ENCODE results near the gene PRKAR2B. TPM values are rescaled to one million over a fixed set of nuclear protein-coding genes. Genes with fewer than 3 reads are reported as not detected.

Gene PRKAR2B
- polyA plus RNA-seq, 3 donors = 2.5 to 5.6 (median 3.5) TPM

DNA sequence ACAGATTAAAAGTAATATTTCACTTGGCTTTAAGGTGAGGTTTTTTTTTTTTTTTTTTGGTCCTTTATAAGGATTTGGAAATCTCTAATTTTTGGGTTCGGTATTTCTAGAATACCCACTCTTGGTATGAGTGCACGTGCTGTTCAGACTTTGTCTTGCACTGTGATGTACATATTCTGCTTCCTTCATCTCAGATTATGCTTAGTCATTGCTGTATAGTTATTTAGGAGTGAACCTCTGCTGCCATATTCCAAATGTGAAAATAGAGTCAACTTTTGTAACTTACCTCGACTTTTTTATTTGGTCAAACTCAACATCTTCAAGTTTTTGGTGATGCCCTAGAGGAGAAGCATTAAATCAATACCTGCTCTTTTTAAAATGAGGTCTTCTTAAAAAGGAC is 84.2 kb downstream of the PRKAR2B start:
- no CpG with 5 or more reads among the region's 3 CpGs for whole genome bisulfite sequencing (ENCODE audit: insufficient coverage)
- no peaks in the 10 kb centered on the region for H3K9me3 ChIP-seq (replicated peaks in 1 of 2; ENCODE audit: control insufficient read depth in 1 of 2, insufficient read depth in 1 of 2, low read length in 2 of 2)

DNA sequence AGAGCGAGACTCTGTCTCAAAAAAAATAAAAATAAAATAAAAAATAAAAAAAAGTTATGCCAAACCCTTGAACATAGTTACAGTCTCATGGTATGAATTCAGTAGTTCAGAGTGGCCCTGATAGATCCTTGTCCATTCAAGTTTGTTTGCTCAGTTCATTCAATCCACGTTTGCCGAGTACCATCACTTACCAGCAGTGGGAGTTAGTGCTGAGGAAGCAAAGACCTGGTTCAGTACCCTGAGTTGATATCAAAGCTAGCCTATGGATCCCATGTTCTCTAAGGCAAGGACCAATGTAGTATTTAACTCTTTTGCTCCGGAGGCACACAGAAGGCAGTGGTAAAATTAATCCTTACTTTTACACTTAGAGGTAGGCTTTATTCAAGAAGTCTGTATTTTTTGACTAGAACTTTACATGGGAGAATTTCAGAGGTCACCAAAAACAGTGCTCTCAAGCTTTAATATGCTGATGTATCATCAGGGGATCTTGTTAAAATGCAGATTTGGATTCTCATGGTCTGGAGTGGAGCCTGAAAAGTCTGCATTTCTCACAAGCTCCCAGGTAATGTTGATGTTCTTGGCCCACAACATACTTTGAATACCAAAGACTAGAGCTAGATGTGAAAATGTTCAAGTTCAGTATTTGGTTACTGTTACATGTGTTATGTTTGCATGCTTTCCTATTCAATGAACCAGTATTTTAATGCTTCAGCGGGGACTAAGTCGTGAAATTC is 86.1 kb downstream of the PRKAR2B start:
- Histone ChIP-seq H3K27me3 (ENCODE audit: control insufficient read depth in 2 of 2, insufficient read depth in 2 of 2, low read length in 2 of 2) (no peaks in the 10 kb centered on the region), H3K9me3 (replicated peaks in 1 of 2; ENCODE audit: control insufficient read depth in 1 of 2, insufficient read depth in 1 of 2, low read length in 2 of 2) (no peaks in the 10 kb centered on the region), H3K27ac (ENCODE audit: low read depth in 1 of 2, low read length in 2 of 2) (no peak overlapping the region), H3K36me3 (replicated peaks in 1 of 2; ENCODE audit: control insufficient read depth in 1 of 2, insufficient read depth in 2 of 2, low read length in 2 of 2) (peaks cover 0 to 4% of the 10 kb centered on the region in 2 donors), H3K4me3 (replicated peaks in 1 of 3; ENCODE audit: low read depth in 2 of 3, low read length in 3 of 3) (no peak overlapping the region), H4K20me1 (ENCODE audit: insufficient read depth, low read length) (no peaks in the 10 kb centered on the region), H3K9ac (ENCODE audit: insufficient read depth, low read length, poor library complexity, severe bottlenecking) (no peak overlapping the region), H2AFZ (ENCODE audit: insufficient read depth, low read depth, low read length, poor library complexity, severe bottlenecking) (no peak overlapping the region), H3K4me2 (replicated peaks; ENCODE audit: extremely low read depth, low read length, poor library complexity, severe bottlenecking) (no peak overlapping the region), H3K79me2 (ENCODE audit: insufficient read depth, low read length) (no peaks in the 10 kb centered on the region), H3K4me1 (ENCODE audit: control insufficient read depth in 1 of 2, insufficient read depth in 2 of 2, low read length in 2 of 2) (peaks cover 4 to 5% of the 10 kb centered on the region in 2 donors)
- no peak for DNase-seq
- H3K27ac Mint-ChIP-seq = no peak overlapping the region
- H3K36me3 Mint-ChIP-seq = peaks cover 8 to 9% of the 10 kb centered on the region in 2 donors
- H3K9me3 Mint-ChIP-seq = peaks cover 0 to 2% (median 0%) of the 10 kb centered on the region in 7 donors
- WGBS (ENCODE audit: insufficient coverage) = no CpG with 5 or more reads among the region's 6 CpGs
- H3K27me3 Mint-ChIP-seq (ENCODE audit: low read depth in 3 of 3) = no peaks in the 10 kb centered on the region
- intact Hi-C loops (cut with micrococcal nuclease) = no loop called here
- peaks cover 7% of the 10 kb centered on the region for H3K4me1 Mint-ChIP-seq
- no peak overlapping the region for H3K4me3 Mint-ChIP-seq
- TF ChIP-seq, protein P1, sequence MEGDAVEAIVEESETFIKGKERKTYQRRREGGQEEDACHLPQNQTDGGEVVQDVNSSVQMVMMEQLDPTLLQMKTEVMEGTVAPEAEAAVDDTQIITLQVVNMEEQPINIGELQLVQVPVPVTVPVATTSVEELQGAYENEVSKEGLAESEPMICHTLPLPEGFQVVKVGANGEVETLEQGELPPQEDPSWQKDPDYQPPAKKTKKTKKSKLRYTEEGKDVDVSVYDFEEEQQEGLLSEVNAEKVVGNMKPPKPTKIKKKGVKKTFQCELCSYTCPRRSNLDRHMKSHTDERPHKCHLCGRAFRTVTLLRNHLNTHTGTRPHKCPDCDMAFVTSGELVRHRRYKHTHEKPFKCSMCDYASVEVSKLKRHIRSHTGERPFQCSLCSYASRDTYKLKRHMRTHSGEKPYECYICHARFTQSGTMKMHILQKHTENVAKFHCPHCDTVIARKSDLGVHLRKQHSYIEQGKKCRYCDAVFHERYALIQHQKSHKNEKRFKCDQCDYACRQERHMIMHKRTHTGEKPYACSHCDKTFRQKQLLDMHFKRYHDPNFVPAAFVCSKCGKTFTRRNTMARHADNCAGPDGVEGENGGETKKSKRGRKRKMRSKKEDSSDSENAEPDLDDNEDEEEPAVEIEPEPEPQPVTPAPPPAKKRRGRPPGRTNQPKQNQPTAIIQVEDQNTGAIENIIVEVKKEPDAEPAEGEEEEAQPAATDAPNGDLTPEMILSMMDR (IDR thresholded peaks at IDR 0.05) = no peak

More for the DNA sequence above, 84.2 kb downstream of the PRKAR2B start:
- Mint-ChIP-seq H3K4me3 (no peak overlapping the region), H3K36me3 (peaks cover 6 to 8% of the 10 kb centered on the region in 2 donors), H3K9me3 (peaks cover 0 to 2% (median 0%) of the 10 kb centered on the region in 7 donors), H3K27ac (no peak overlapping the region), H3K4me1 (peaks cover 13% of the 10 kb centered on the region), H3K27me3 (ENCODE audit: low read depth in 3 of 3) (no peaks in the 10 kb centered on the region)
- no peak overlapping the region for H3K4me3 ChIP-seq (replicated peaks in 1 of 3; ENCODE audit: low read depth in 2 of 3, low read length in 3 of 3)
- no peak for DNase-seq
- H3K9ac ChIP-seq (ENCODE audit: insufficient read depth, low read length, poor library complexity, severe bottlenecking) = no peak overlapping the region
- no peak overlapping the region for H3K4me2 ChIP-seq (replicated peaks; ENCODE audit: extremely low read depth, low read length, poor library complexity, severe bottlenecking)
- no peaks in the 10 kb centered on the region for H3K27me3 ChIP-seq (ENCODE audit: control insufficient read depth in 2 of 2, insufficient read depth in 2 of 2, low read length in 2 of 2)
- TF ChIP-seq, protein P1 (IDR thresholded peaks at IDR 0.05) = no peak
- intact Hi-C loops (cut with micrococcal nuclease) = no loop called here
- no peak overlapping the region for H2AFZ ChIP-seq (ENCODE audit: insufficient read depth, low read depth, low read length, poor library complexity, severe bottlenecking)
- H3K27ac ChIP-seq (ENCODE audit: low read depth in 1 of 2, low read length in 2 of 2) = no peak overlapping the region
- peaks cover 0 to 4% of the 10 kb centered on the region in 2 donors for H3K36me3 ChIP-seq (replicated peaks in 1 of 2; ENCODE audit: control insufficient read depth in 1 of 2, insufficient read depth in 2 of 2, low read length in 2 of 2)
- H3K79me2 ChIP-seq (ENCODE audit: insufficient read depth, low read length) = peaks cover 3% of the 10 kb centered on the region
- no peaks in the 10 kb centered on the region for H4K20me1 ChIP-seq (ENCODE audit: insufficient read depth, low read length)
- H3K4me1 ChIP-seq (ENCODE audit: control insufficient read depth in 1 of 2, insufficient read depth in 2 of 2, low read length in 2 of 2) = peaks cover 7 to 10% of the 10 kb centered on the region in 2 donors

Data from CD14-positive monocyte (primary cell).